GM23338 (cell line): ENCODE data around the gene ADCK2. TPM values are rescaled to one million over a fixed set of nuclear protein-coding genes. Genes with fewer than 3 reads are reported as not detected.

Experiments
- ATAC-seq: fragments of 200-7000 bp; cut with Tn5 transposase; 3 replicates; pipeline ENCODE4 v1.9.1; 2020
- DNase-seq: peaks from one replicate; pipeline ENCODE4 v3.0.0-alpha.2; 2015; ENCODE audit warnings: low spot score
- H2AFZ ChIP-seq: fragments of 200-600 bp; sonication (generic); 2 replicates; pipeline ENCODE4 v1.8.0; 2016; ENCODE audit warnings: antibody characterized with exemption, mild to moderate bottlenecking, moderate library complexity
- H3F3A ChIP-seq: fragments of 200-600 bp; sonication (generic); replicated peaks from 2 replicates; pipeline ENCODE4 v1.8.0; 2017; ENCODE audit warnings: antibody characterized with exemption, mixed run types, low read depth
- H3K27ac ChIP-seq: fragments of 200-600 bp; sonication (generic); 2 replicates; pipeline ENCODE4 v1.6.1; 2016; ENCODE audit warnings: low read depth
- H3K27me3 ChIP-seq: fragments of 200-600 bp; sonication (generic); 2 replicates; pipeline ENCODE4 v1.8.0; 2016; ENCODE audit warnings: mild to moderate bottlenecking, mixed run types, moderate library complexity; ENCODE audit not compliant: insufficient read depth
- H3K36me3 ChIP-seq: fragments of 200-600 bp; sonication (generic); 2 replicates; pipeline ENCODE4 v1.8.0; 2016; ENCODE audit warnings: mild to moderate bottlenecking; ENCODE audit not compliant: insufficient read depth
- H3K4me1 ChIP-seq: fragments of 200-600 bp; sonication (generic); 2 replicates; pipeline ENCODE4 v1.8.0; 2016; ENCODE audit warnings: mild to moderate bottlenecking, moderate library complexity; ENCODE audit not compliant: insufficient read depth
- H3K4me2 ChIP-seq: fragments of 200-600 bp; sonication (generic); 2 replicates; pipeline ENCODE4 v1.7.1; 2017; ENCODE audit warnings: mixed run types
- H3K4me3 ChIP-seq: fragments of 200-600 bp; sonication (generic); 2 replicates; pipeline ENCODE4 v1.6.1; 2016; ENCODE audit warnings: mixed run types
- H3K79me2 ChIP-seq: fragments of 200-600 bp; sonication (generic); replicated peaks from 2 replicates; pipeline ENCODE4 v1.8.0; 2017; ENCODE audit warnings: mild to moderate bottlenecking; ENCODE audit not compliant: insufficient read depth
- H3K9me2 ChIP-seq: fragments of 200-600 bp; sonication (generic); 2 replicates; pipeline ENCODE4 v1.8.0; 2017; ENCODE audit not compliant: insufficient read depth
- H4K20me1 ChIP-seq: fragments of 200-600 bp; sonication (generic); replicated peaks from 2 replicates; pipeline ENCODE4 v1.8.0; 2017; ENCODE audit warnings: mild to moderate bottlenecking; ENCODE audit not compliant: insufficient read depth
- H3K27ac Mint-ChIP-seq: 2 replicates; pipeline ENCODE4 v1.8.0; 2020; ENCODE audit warnings: inconsistent platforms, mild to moderate bottlenecking, moderate library complexity, mixed read lengths
- H3K27me3 Mint-ChIP-seq: 3 replicates; pipeline ENCODE4 v1.8.0; 2022; ENCODE audit warnings: low read depth, mild to moderate bottlenecking, moderate library complexity, mixed read lengths, inconsistent platforms; ENCODE audit not compliant: insufficient read depth, poor library complexity
- H3K36me3 Mint-ChIP-seq: 3 replicates; pipeline ENCODE4 v1.8.0; 2021; ENCODE audit warnings: low read depth, mild to moderate bottlenecking, inconsistent platforms, moderate library complexity, mixed read lengths
- H3K4me1 Mint-ChIP-seq: 3 replicates; pipeline ENCODE4 v1.8.0; 2020; ENCODE audit warnings: mild to moderate bottlenecking, inconsistent platforms, mixed read lengths
- H3K4me3 Mint-ChIP-seq: 3 replicates; pipeline ENCODE4 v1.8.0; 2021; ENCODE audit warnings: moderate library complexity, mild to moderate bottlenecking, inconsistent platforms, mixed read lengths
- H3K9me3 Mint-ChIP-seq: 3 replicates; pipeline ENCODE4 v1.8.0; 2020; ENCODE audit warnings: moderate library complexity, mild to moderate bottlenecking, inconsistent platforms, mixed read lengths
- CREB1 ChIP-seq: fragments of 250-450 bp; sonication (Bioruptor Pico); IDR thresholded peaks from 2 replicates; pipeline ENCODE4 v1.5.0; 2020; ENCODE audit warnings: low read depth, mild to moderate bottlenecking, moderate library complexity
- EZH2 ChIP-seq: fragments of 200-600 bp; sonication (generic); IDR thresholded peaks from one replicate; pipeline ENCODE4 v1.8.0; 2017; ENCODE audit warnings: antibody characterized with exemption, mild to moderate bottlenecking, low read depth; ENCODE audit not compliant: unreplicated experiment
- EZH2phosphoT487 ChIP-seq: fragments of 200-600 bp; sonication (generic); IDR thresholded peaks from one replicate; pipeline ENCODE4 v1.8.1; 2018; ENCODE audit warnings: antibody characterized with exemption; ENCODE audit not compliant: unreplicated experiment
- JUNB ChIP-seq: IDR thresholded peaks from one replicate; pipeline ENCODE4 v1.6.1; 2016; ENCODE audit warnings: antibody characterized with exemption; ENCODE audit not compliant: unreplicated experiment
- NANOG ChIP-seq: IDR thresholded peaks from 2 replicates; pipeline ENCODE4 v1.6.1; 2016; ENCODE audit warnings: antibody characterized with exemption, borderline replicate concordance
- POLR2AphosphoS5 ChIP-seq: IDR thresholded peaks from 2 replicates; pipeline ENCODE4 v1.6.1; 2016; ENCODE audit warnings: antibody characterized with exemption, low read depth
- STAT1 ChIP-seq: IDR thresholded peaks from one replicate; pipeline ENCODE4 v1.6.1; 2016; ENCODE audit warnings: antibody characterized with exemption; ENCODE audit not compliant: unreplicated experiment
- ZNF114 ChIP-seq: fragments of 250-450 bp; sonication (Bioruptor Pico); IDR thresholded peaks from 2 replicates; pipeline ENCODE4 v1.5.0; 2020; ENCODE audit warnings: mild to moderate bottlenecking, moderate library complexity
- ZNF331 ChIP-seq: fragments of 250-450 bp; sonication (Bioruptor Pico); IDR thresholded peaks from 2 replicates; pipeline ENCODE4 v1.5.0; 2020; ENCODE audit warnings: low read depth, mild to moderate bottlenecking, moderate library complexity
- polyA plus RNA-seq: library from polyadenylated mRNA; unstranded; fragments of >200 nt; fragmentation: Nextera tagmentation; extraction: Ambion mirVana; gene quantifications from 2 replicates; pipeline ENCODE4 v1.2.1, GENCODE V29; 2016
- total RNA-seq: library from RNA; depleted of rRNA; stranded (reverse); fragments of >200 nt; shearing (Covaris generic); gene quantifications from 2 replicates; pipeline ENCODE4 v1.2.3, GENCODE V29; 2014
- TF ChIP-seq, protein P1 (sequence below): fragments of 250-450 bp; sonication (Bioruptor Pico); IDR thresholded peaks from 2 replicates; pipeline ENCODE4 v1.5.0; 2020; ENCODE audit warnings: mild to moderate bottlenecking, moderate library complexity
- TF ChIP-seq, protein P2 (sequence below): IDR thresholded peaks from 2 replicates; pipeline ENCODE4 v1.6.1; 2016; ENCODE audit warnings: antibody characterized with exemption
- TF ChIP-seq, protein P3 (sequence below): IDR thresholded peaks from one replicate; pipeline ENCODE4 v1.6.1; 2018; ENCODE audit warnings: antibody characterized with exemption; ENCODE audit not compliant: unreplicated experiment
- TF ChIP-seq, protein P4 (sequence below), 2 experiments: fragments of 200-600 bp in 1 of 2; sonication (generic) in 1 of 2; conservative IDR thresholded peaks; 2 replicates each; pipeline versions ENCODE4 v1.5.1 to v1.6.1; 2016 to 2017; ENCODE audit warnings: antibody characterized with exemption in 2 of 2, low read depth in 2 of 2, mild to moderate bottlenecking in 2 of 2, moderate library complexity in 1 of 2

ADCK2 gene
- total and polyA plus RNA-seq, 2 experiments from 2014 or later: 4.7 to 14.4 TPM

DNA sequence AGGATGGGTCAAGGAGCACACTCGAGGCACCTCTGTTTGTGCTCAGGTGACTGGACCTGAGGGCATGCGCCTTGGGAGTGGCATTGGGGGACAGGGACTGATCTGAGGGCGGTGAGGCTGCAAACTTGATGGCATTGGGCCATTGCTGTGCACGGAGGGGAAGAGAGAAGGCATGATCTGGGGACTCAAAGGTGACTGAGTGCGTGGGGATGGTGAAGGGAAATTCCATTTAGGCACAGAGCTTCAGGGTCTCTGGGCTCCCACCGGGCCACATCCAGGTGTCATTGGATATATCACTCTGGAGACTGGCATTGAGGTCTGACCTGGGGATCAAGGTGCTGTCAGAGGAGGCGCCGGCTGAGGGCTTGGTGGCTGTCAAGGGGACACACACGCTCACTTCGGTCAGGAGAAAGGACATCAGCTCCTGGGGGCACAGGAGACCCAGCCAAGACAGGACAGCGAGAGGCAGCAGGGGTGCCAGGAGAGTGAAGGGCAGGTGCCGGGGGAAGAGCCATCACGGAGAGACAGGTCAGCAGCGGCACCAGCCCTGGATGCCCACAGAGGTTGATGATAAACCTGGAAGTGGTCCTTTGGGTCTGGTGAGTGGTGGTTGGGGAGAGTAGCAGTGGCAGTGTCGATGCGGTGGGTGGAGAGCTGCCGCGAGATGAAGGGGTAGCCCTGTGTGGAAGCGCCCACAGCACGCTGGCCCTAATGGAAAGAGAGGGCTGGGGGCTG, 5.5 kb downstream of the ADCK2 start:
- Mint-ChIP-seq H3K4me1 (peaks cover 4% of the 10 kb centered on the region; the same call in 1 of the 3 replicates), H3K27ac (no peak overlapping the region), H3K4me3 (no peak overlapping the region), H3K9me3 (no peaks in the 10 kb centered on the region), H3K27me3 (peaks cover 12% of the 10 kb centered on the region), H3K36me3 (0 out of 3 replicates have a peak, but pooled peaks cover 5% of the 10 kb centered on the region)
- Histone ChIP-seq H3K4me3 (no peak overlapping the region), H3K4me2 (no peak overlapping the region), H3K27me3 (0 out of 2 replicates have a peak, but pooled peaks cover 5% of the 10 kb centered on the region), H4K20me1 (peaks cover 6% of the 10 kb centered on the region; the same call in 1 of the 2 replicates), H2AFZ (no peak overlapping the region), H3F3A (no peaks in the 10 kb centered on the region), H3K79me2 (no peaks in the 10 kb centered on the region), H3K27ac (no peak overlapping the region), H3K36me3 (no peaks in the 10 kb centered on the region; the same call in 1 of the 2 replicates), H3K4me1 (peaks cover 8% of the 10 kb centered on the region; the same call in 1 of the 2 replicates), H3K9me2 (no peaks in the 10 kb centered on the region)
- TF ChIP-seq ZNF114 (CRISPR knock-in tag) (no peak), CREB1 (no peak), EZH2phosphoT487 (no peak), STAT1 (no peak), EZH2 (no peak), NANOG (no peak), ZNF331 (CRISPR knock-in tag) (no peak), POLR2AphosphoS5 (no peak), JUNB (no peak)
- TF ChIP-seq, protein P1, sequence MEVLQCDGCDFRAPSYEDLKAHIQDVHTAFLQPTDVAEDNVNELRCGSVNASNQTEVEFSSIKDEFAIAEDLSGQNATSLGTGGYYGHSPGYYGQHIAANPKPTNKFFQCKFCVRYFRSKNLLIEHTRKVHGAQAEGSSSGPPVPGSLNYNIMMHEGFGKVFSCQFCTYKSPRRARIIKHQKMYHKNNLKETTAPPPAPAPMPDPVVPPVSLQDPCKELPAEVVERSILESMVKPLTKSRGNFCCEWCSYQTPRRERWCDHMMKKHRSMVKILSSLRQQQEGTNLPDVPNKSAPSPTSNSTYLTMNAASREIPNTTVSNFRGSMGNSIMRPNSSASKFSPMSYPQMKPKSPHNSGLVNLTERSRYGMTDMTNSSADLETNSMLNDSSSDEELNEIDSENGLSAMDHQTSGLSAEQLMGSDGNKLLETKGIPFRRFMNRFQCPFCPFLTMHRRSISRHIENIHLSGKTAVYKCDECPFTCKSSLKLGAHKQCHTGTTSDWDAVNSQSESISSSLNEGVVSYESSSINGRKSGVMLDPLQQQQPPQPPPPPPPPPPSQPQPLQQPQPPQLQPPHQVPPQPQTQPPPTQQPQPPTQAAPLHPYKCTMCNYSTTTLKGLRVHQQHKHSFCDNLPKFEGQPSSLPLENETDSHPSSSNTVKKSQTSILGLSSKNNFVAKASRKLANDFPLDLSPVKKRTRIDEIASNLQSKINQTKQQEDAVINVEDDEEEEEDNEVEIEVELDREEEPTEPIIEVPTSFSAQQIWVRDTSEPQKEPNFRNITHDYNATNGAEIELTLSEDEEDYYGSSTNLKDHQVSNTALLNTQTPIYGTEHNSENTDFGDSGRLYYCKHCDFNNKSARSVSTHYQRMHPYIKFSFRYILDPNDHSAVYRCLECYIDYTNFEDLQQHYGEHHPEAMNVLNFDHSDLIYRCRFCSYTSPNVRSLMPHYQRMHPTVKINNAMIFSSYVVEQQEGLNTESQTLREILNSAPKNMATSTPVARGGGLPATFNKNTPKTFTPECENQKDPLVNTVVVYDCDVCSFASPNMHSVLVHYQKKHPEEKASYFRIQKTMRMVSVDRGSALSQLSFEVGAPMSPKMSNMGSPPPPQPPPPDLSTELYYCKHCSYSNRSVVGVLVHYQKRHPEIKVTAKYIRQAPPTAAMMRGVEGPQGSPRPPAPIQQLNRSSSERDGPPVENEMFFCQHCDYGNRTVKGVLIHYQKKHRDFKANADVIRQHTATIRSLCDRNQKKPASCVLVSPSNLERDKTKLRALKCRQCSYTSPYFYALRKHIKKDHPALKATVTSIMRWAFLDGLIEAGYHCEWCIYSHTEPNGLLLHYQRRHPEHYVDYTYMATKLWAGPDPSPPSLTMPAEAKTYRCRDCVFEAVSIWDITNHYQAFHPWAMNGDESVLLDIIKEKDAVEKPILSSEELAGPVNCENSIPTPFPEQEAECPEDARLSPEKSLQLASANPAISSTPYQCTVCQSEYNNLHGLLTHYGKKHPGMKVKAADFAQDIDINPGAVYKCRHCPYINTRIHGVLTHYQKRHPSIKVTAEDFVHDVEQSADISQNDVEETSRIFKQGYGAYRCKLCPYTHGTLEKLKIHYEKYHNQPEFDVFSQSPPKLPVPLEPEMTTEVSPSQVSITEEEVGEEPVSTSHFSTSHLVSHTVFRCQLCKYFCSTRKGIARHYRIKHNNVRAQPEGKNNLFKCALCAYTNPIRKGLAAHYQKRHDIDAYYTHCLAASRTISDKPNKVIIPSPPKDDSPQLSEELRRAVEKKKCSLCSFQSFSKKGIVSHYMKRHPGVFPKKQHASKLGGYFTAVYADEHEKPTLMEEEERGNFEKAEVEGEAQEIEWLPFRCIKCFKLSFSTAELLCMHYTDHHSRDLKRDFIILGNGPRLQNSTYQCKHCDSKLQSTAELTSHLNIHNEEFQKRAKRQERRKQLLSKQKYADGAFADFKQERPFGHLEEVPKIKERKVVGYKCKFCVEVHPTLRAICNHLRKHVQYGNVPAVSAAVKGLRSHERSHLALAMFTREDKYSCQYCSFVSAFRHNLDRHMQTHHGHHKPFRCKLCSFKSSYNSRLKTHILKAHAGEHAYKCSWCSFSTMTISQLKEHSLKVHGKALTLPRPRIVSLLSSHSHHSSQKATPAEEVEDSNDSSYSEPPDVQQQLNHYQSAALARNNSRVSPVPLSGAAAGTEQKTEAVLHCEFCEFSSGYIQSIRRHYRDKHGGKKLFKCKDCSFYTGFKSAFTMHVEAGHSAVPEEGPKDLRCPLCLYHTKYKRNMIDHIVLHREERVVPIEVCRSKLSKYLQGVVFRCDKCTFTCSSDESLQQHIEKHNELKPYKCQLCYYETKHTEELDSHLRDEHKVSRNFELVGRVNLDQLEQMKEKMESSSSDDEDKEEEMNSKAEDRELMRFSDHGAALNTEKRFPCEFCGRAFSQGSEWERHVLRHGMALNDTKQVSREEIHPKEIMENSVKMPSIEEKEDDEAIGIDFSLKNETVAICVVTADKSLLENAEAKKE (CRISPR knock-in tag): no peak
- TF ChIP-seq, protein P2, sequence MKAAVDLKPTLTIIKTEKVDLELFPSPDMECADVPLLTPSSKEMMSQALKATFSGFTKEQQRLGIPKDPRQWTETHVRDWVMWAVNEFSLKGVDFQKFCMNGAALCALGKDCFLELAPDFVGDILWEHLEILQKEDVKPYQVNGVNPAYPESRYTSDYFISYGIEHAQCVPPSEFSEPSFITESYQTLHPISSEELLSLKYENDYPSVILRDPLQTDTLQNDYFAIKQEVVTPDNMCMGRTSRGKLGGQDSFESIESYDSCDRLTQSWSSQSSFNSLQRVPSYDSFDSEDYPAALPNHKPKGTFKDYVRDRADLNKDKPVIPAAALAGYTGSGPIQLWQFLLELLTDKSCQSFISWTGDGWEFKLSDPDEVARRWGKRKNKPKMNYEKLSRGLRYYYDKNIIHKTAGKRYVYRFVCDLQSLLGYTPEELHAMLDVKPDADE: no peak
- TF ChIP-seq, protein P3, sequence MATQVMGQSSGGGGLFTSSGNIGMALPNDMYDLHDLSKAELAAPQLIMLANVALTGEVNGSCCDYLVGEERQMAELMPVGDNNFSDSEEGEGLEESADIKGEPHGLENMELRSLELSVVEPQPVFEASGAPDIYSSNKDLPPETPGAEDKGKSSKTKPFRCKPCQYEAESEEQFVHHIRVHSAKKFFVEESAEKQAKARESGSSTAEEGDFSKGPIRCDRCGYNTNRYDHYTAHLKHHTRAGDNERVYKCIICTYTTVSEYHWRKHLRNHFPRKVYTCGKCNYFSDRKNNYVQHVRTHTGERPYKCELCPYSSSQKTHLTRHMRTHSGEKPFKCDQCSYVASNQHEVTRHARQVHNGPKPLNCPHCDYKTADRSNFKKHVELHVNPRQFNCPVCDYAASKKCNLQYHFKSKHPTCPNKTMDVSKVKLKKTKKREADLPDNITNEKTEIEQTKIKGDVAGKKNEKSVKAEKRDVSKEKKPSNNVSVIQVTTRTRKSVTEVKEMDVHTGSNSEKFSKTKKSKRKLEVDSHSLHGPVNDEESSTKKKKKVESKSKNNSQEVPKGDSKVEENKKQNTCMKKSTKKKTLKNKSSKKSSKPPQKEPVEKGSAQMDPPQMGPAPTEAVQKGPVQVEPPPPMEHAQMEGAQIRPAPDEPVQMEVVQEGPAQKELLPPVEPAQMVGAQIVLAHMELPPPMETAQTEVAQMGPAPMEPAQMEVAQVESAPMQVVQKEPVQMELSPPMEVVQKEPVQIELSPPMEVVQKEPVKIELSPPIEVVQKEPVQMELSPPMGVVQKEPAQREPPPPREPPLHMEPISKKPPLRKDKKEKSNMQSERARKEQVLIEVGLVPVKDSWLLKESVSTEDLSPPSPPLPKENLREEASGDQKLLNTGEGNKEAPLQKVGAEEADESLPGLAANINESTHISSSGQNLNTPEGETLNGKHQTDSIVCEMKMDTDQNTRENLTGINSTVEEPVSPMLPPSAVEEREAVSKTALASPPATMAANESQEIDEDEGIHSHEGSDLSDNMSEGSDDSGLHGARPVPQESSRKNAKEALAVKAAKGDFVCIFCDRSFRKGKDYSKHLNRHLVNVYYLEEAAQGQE: no peak
- TF ChIP-seq, protein P4, sequence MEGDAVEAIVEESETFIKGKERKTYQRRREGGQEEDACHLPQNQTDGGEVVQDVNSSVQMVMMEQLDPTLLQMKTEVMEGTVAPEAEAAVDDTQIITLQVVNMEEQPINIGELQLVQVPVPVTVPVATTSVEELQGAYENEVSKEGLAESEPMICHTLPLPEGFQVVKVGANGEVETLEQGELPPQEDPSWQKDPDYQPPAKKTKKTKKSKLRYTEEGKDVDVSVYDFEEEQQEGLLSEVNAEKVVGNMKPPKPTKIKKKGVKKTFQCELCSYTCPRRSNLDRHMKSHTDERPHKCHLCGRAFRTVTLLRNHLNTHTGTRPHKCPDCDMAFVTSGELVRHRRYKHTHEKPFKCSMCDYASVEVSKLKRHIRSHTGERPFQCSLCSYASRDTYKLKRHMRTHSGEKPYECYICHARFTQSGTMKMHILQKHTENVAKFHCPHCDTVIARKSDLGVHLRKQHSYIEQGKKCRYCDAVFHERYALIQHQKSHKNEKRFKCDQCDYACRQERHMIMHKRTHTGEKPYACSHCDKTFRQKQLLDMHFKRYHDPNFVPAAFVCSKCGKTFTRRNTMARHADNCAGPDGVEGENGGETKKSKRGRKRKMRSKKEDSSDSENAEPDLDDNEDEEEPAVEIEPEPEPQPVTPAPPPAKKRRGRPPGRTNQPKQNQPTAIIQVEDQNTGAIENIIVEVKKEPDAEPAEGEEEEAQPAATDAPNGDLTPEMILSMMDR (conservative IDR thresholded peaks at IDR 0.05; ENCODE audit: low read depth in 2 of 2): no peak
- ATAC-seq (no peak), DNase-seq (no peak)
